ENCODE measurements around the gene ITGA2.

- no peak for TF ChIP-seq POLR2AphosphoS5 (IDR thresholded peaks at IDR 0.05; ENCODE audit: low read depth, low read length)
- no peak for TF ChIP-seq POLR2A (IDR thresholded peaks at IDR 0.05; ENCODE audit: low read depth, low read length)
- TF ChIP-seq TAF1 (IDR thresholded peaks at IDR 0.05; ENCODE audit: borderline replicate concordance, low read depth, low read length) = no peak
These were observed 28.2 kb downstream of the ITGA2 start for GRCh38 chr5:53017383-53017782.
